Measurements from ENCODE around the gene ZBTB11. TPM values are rescaled to one million over a fixed set of nuclear protein-coding genes. Genes with fewer than 3 reads are reported as not detected.

The ZBTB11 gene
- total and polyA plus RNA-seq, 9 of the 15 experiments (the other 6 are each of a cell fraction or from before 2014, with no cell fraction given): 6.2 to 31.9 (median 21.4) TPM

DNA sequence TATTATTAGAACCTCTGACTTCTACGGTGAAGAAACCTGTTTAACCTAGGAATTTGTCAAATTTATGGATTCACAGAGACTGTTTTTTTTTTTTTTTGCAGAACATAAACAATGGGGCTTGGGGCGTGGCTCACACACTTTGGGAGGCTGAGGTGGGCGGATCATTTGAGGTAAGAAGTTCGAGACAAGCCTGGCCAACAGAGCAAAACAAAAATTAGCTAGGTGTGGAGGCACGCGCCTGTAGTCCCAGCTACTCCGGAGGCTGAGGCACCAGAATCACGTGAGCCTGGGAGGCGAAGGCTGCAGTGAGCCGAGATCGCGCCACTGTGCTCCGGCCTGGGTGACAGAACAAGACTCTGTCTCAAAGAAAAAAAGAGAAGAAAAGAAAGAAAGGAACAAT is 3.0 kb downstream of the ZBTB11 start (continued):
- TF ChIP-seq, protein P1, sequence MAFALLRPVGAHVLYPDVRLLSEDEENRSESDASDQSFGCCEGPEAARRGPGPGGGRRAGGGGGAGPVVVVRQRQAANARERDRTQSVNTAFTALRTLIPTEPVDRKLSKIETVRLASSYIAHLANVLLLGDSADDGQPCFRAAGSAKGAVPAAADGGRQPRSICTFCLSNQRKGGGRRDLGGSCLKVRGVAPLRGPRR (CRISPR knock-in tag; IDR thresholded peaks at IDR 0.05): no peak

DNA sequence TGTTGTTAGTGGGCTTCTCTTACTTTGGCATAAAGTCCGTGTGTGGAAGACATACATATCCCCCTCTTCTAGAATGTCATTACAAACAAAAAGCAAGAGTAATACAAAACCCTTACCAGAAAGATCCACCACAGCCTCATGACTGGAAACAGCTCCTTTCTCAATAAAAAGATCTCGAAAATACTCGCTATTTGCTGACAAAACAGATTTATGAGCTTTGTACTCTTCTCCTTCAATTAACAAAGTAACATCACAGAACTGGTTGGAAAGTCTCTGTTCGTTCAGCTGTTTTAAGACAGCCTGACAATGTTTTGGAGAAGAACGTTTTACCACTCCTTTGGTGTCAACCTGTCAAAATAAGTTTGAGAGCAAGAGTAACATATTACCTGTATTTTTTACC is 5.9 kb downstream of the ZBTB11 start:
- Histone ChIP-seq H3K36me3 (ENCODE audit: control insufficient read depth, insufficient read depth, low read length) (peaks cover 58% of the 10 kb centered on the region; the same call in 2 of the 3 replicates), H3K4me2 (ENCODE audit: insufficient read depth, low read length) (no peak overlapping the region), H2AFZ (ENCODE audit: low read depth, low read length) (no peak overlapping the region), H3K27ac (ENCODE audit: extremely low read depth, low read depth, low read length) (no peak overlapping the region), H3K79me2 (ENCODE audit: control insufficient read depth, insufficient read depth, low read length) (peaks cover 65% of the 10 kb centered on the region), H3K9me1 (ENCODE audit: control insufficient read depth, insufficient read depth, low read length) (no peaks in the 10 kb centered on the region), H4K20me1 (replicated peaks; ENCODE audit: control insufficient read depth, insufficient read depth, low read length) (no peaks in the 10 kb centered on the region), H3K4me3 (no peak overlapping the region), H3K9me3 (replicated peaks; ENCODE audit: control insufficient read depth, insufficient read depth, low read depth, low read length) (no peaks in the 10 kb centered on the region), H3K27me3 (ENCODE audit: control insufficient read depth in 2 of 2, insufficient read depth in 2 of 2, low read length in 2 of 2) (no peaks in the 10 kb centered on the region), H3K9ac (ENCODE audit: insufficient read depth in 1 of 2, low read depth in 2 of 2, low read length in 2 of 2) (no peak overlapping the region), H3K4me1 (replicated peaks in 1 of 2; ENCODE audit: control insufficient read depth in 2 of 2, insufficient read depth in 2 of 2, low read length in 2 of 2) (peaks cover 4 to 6% of the 10 kb centered on the region in 2 experiments; a peak in 3 of 5 replicates)
- intact Hi-C loops (cut with micrococcal nuclease): no loop called here
- DNase-seq (ENCODE audit: extremely low read depth in 1 of 4, low spot score in 3 of 4) (no peak), FAIRE-seq (no peak), ATAC-seq (no peak)
- 87% methylated on average over 5 of the region's 5 CpGs for WGBS (ENCODE audit: insufficient coverage, low coverage, missing lambda C conversion rate)
- TF ChIP-seq C11orf30 (IDR thresholded peaks at IDR 0.05; ENCODE audit: low read depth) (peak; percentile 61), ZNF316 (IDR thresholded peaks at IDR 0.05) (peak; percentile 65), MAFF (IDR thresholded peaks at IDR 0.05; ENCODE audit: low read length) (peak; percentile 41)
- TF ChIP-seq, protein P2, sequence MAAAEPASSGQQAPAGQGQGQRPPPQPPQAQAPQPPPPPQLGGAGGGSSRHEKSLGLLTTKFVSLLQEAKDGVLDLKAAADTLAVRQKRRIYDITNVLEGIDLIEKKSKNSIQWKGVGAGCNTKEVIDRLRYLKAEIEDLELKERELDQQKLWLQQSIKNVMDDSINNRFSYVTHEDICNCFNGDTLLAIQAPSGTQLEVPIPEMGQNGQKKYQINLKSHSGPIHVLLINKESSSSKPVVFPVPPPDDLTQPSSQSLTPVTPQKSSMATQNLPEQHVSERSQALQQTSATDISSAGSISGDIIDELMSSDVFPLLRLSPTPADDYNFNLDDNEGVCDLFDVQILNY (CRISPR knock-in tag; IDR thresholded peaks at IDR 0.05): no peak
- ChIA-PET POLR2A (interaction anchor here (0.6 to 0.8 kb wide), 2 partner anchors 28 to 1070 kb away, joined by 3 read pairs; no protein-coding TSS in a partner anchor), CTCF (ENCODE audit: low intra/inter-chr PET ratio) (no interaction called here)
- no TSS peak for BruUV-seq (replicated peaks)
- in situ Hi-C loops (cut with MboI): no loop called here

Measured in K562 (cell line).